Measurements from ENCODE around the gene CANT1. TPM values are rescaled to one million over a fixed set of nuclear protein-coding genes. Genes with fewer than 3 reads are reported as not detected.
A peak's percentile ranks its signal among the peaks of the same experiment; 100 is the strongest.

The CANT1 gene
- total and polyA plus RNA-seq, 2 donors = 18.5 to 20.2 TPM

- WGBS = 97% methylated on average over 2 of the region's 2 CpGs
- Histone ChIP-seq H3K27me3 (ENCODE audit: control insufficient read depth in 2 of 2, insufficient read depth in 1 of 2, low read length in 1 of 2) (peaks cover 0 to 46% of the 10 kb centered on the region in 2 donors), H3K36me3 (ENCODE audit: control insufficient read depth in 2 of 2, insufficient read depth in 2 of 2, low read length in 1 of 2) (no peaks in the 10 kb centered on the region), H3K4me3 (ENCODE audit: low read length in 2 of 2) (no peak overlapping the region), H3K9me3 (ENCODE audit: control insufficient read depth in 2 of 2, insufficient read depth in 1 of 2, low read length in 1 of 2) (peaks cover 0 to 4% of the 10 kb centered on the region in 2 donors), H3K27ac (ENCODE audit: low read depth in 1 of 2, low read length in 1 of 2) (no peak overlapping the region), H3K4me1 (ENCODE audit: control insufficient read depth in 2 of 2, insufficient read depth in 2 of 2, low read length in 2 of 2) (peaks cover 4 to 9% of the 10 kb centered on the region in 2 donors)
- no peak for DNase-seq (ENCODE audit: low read depth in 6 of 9, low spot score in 9 of 9)
Measured at GRCh38 chr17:79019261-79019631, 9.7 kb upstream of the CANT1 start.

DNA sequence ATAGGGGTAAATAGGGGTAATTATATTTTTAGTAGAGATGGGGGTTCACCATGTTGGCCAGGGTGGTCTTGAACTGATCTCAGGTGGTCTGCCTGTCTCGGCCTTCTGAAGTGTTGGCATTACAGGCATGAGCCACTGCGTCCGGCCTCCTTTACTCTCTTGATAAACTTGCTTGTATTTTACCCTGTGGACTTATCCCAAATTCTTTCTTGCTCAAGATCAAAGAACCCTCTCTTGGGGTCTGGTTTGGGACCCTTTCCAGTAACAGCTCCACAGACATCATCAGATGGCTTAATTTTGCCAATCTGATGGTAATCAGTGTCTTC lies 8.8 kb upstream of the CANT1 start:
- Histone ChIP-seq H3K4me1 (ENCODE audit: control insufficient read depth in 2 of 2, insufficient read depth in 2 of 2, low read length in 2 of 2) (peaks cover 0 to under 1% of the 10 kb centered on the region in 2 donors), H3K27ac (ENCODE audit: low read depth in 1 of 2, low read length in 1 of 2) (no peak overlapping the region), H3K9me3 (ENCODE audit: control insufficient read depth in 2 of 2, insufficient read depth in 1 of 2, low read length in 1 of 2) (peaks cover 0 to 4% of the 10 kb centered on the region in 2 donors), H3K4me3 (ENCODE audit: low read length in 2 of 2) (no peak overlapping the region), H3K36me3 (ENCODE audit: control insufficient read depth in 2 of 2, insufficient read depth in 2 of 2, low read length in 1 of 2) (no peaks in the 10 kb centered on the region), H3K27me3 (ENCODE audit: control insufficient read depth in 2 of 2, insufficient read depth in 1 of 2, low read length in 1 of 2) (peaks cover 0 to 36% of the 10 kb centered on the region in 2 donors)
- DNase-seq (ENCODE audit: low read depth in 6 of 9, low spot score in 9 of 9) = no peak
- 98% methylated on average over 3 of the region's 3 CpGs for WGBS

- H3K9me3 ChIP-seq (ENCODE audit: control insufficient read depth in 2 of 2, insufficient read depth in 1 of 2, low read length in 1 of 2) = peaks cover 0 to 4% of the 10 kb centered on the region in 2 donors
- no peaks in the 10 kb centered on the region for H3K4me1 ChIP-seq (ENCODE audit: control insufficient read depth in 2 of 2, insufficient read depth in 2 of 2, low read length in 2 of 2)
- no peaks in the 10 kb centered on the region for H3K36me3 ChIP-seq (ENCODE audit: control insufficient read depth in 2 of 2, insufficient read depth in 2 of 2, low read length in 1 of 2)
- no peak for DNase-seq (ENCODE audit: low read depth in 6 of 9, low spot score in 9 of 9)
- no peak overlapping the region for H3K4me3 ChIP-seq (ENCODE audit: low read length in 2 of 2)
- peaks cover 0 to 31% of the 10 kb centered on the region in 2 donors for H3K27me3 ChIP-seq (ENCODE audit: control insufficient read depth in 2 of 2, insufficient read depth in 1 of 2, low read length in 1 of 2)
- 94% methylated on average over 6 of the region's 6 CpGs for WGBS
- H3K27ac ChIP-seq (ENCODE audit: low read depth in 1 of 2, low read length in 1 of 2) = no peak overlapping the region
Measured at GRCh38 chr17:79017546-79018369, 8.2 kb upstream of the CANT1 start.

DNA sequence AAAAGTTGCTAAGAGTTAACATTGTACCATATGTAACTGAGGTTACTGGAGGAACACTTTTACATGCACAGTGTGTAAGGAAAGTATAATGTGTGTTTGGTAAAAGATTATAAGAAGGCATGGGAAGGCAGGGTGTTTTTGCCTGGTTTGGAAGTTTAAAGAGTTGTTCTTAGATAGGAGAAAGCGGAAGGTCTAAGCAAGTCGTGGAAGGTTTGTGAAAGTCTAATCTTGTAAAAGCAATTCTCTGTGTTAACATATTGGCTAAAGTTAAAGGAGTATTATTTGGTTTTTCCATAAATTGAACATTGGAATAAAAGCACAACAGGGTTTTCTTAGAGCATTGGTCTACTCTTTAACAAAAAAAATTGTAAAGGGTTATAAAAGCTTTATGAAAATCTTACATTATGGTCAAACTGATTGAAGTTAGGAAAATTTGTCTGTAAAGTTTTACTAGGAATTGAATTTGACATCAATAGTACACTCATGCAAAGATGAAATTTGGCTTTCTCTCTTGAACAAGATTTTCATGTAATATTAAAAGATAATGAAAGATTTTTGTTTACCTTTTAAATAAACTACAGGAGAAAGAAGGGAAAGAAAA lies 4.7 kb upstream of the CANT1 start:
- no peaks in the 10 kb centered on the region for H3K27me3 ChIP-seq (ENCODE audit: control insufficient read depth in 2 of 2, insufficient read depth in 1 of 2, low read length in 1 of 2)
- DNase-seq (ENCODE audit: low read depth in 6 of 9, low spot score in 9 of 9) = no peak
- H3K4me1 ChIP-seq (ENCODE audit: control insufficient read depth in 2 of 2, insufficient read depth in 2 of 2, low read length in 2 of 2) = peaks cover 4 to 7% of the 10 kb centered on the region in 2 donors
- no peak overlapping the region for H3K4me3 ChIP-seq (ENCODE audit: low read length in 2 of 2)
- H3K27ac ChIP-seq (ENCODE audit: low read depth in 1 of 2, low read length in 1 of 2) = no peak overlapping the region
- peaks cover 0 to 4% of the 10 kb centered on the region in 2 donors for H3K9me3 ChIP-seq (ENCODE audit: control insufficient read depth in 2 of 2, insufficient read depth in 1 of 2, low read length in 1 of 2)
- 94% methylated on average over 2 of the region's 2 CpGs for whole genome bisulfite sequencing
- H3K36me3 ChIP-seq (ENCODE audit: control insufficient read depth in 2 of 2, insufficient read depth in 2 of 2, low read length in 1 of 2) = no peaks in the 10 kb centered on the region

DNA sequence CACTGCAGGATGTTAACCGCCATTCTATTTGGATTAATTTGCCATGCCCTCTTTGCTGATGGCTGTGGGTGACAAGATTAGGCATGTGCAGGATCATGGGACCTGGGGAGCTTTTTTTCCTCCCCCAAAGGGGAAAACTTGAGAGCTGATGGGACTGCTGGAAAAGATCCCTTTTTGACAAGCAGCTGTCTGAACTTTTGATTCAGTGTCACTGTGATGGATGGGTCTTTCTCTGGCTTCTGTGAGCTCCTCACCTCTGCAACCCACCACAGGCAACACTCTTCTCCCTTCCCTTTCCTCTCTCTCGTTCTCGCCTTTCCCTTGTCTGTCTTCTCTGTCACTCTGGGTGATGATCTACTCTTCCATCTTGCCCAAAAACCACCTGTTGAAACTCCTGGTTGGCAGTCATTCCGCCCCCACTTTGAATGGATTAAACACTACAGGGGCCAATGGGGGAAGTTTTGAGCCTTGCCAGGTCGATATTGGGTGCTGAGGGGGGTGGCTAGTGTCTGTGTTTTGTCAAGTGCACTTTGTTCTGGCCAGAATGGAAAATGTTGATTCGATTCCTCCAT lies 3.1 kb upstream of the CANT1 start:
- no peaks in the 10 kb centered on the region for H3K36me3 ChIP-seq (ENCODE audit: control insufficient read depth in 2 of 2, insufficient read depth in 2 of 2, low read length in 1 of 2)
- DNase-seq (ENCODE audit: low read depth in 6 of 9, low spot score in 9 of 9) = no peak
- no peak overlapping the region for H3K27ac ChIP-seq (ENCODE audit: low read depth in 1 of 2, low read length in 1 of 2)
- H3K27me3 ChIP-seq (ENCODE audit: control insufficient read depth in 2 of 2, insufficient read depth in 1 of 2, low read length in 1 of 2) = no peaks in the 10 kb centered on the region
- peaks cover 0 to 4% of the 10 kb centered on the region in 2 donors for H3K9me3 ChIP-seq (ENCODE audit: control insufficient read depth in 2 of 2, insufficient read depth in 1 of 2, low read length in 1 of 2)
- peaks cover 18 to 21% of the 10 kb centered on the region in 2 donors for H3K4me1 ChIP-seq (ENCODE audit: control insufficient read depth in 2 of 2, insufficient read depth in 2 of 2, low read length in 2 of 2)
- WGBS = 88% methylated on average over 6 of the region's 6 CpGs
- H3K4me3 ChIP-seq (ENCODE audit: low read length in 2 of 2) = no peak overlapping the region

- DNase-seq (ENCODE audit: low read depth in 6 of 9, low spot score in 9 of 9) = no peak
- H3K27ac ChIP-seq (ENCODE audit: low read depth in 1 of 2, low read length in 1 of 2) = no peak overlapping the region
- no peaks in the 10 kb centered on the region for H3K27me3 ChIP-seq (ENCODE audit: control insufficient read depth in 2 of 2, insufficient read depth in 1 of 2, low read length in 1 of 2)
- no peak overlapping the region for H3K4me3 ChIP-seq (ENCODE audit: low read length in 2 of 2)
- peaks cover 0 to 4% of the 10 kb centered on the region in 2 donors for H3K9me3 ChIP-seq (ENCODE audit: control insufficient read depth in 2 of 2, insufficient read depth in 1 of 2, low read length in 1 of 2)
- 94% methylated on average over 5 of the region's 5 CpGs for WGBS
- H3K4me1 ChIP-seq (ENCODE audit: control insufficient read depth in 2 of 2, insufficient read depth in 2 of 2, low read length in 2 of 2) = peaks cover 20 to 32% of the 10 kb centered on the region in 2 donors
- peaks cover 0 to under 1% of the 10 kb centered on the region in 2 donors for H3K36me3 ChIP-seq (ENCODE audit: control insufficient read depth in 2 of 2, insufficient read depth in 2 of 2, low read length in 1 of 2)
Measured at GRCh38 chr17:79011451-79012147, 2.0 kb upstream of the CANT1 start.

GRCh38 chr17:79010304-79010646 lies 711 bp upstream of the CANT1 start:
- peak overlapping the region; percentile 80 to 89 for H3K27ac ChIP-seq (ENCODE audit: low read depth in 1 of 2, low read length in 1 of 2)
- H3K4me3 ChIP-seq (ENCODE audit: low read length in 2 of 2) = peak overlapping the region; percentile 64 to 90
- H3K4me1 ChIP-seq (ENCODE audit: control insufficient read depth in 2 of 2, insufficient read depth in 2 of 2, low read length in 2 of 2) = peaks cover 28 to 45% of the 10 kb centered on the region in 2 donors
- no peaks in the 10 kb centered on the region for H3K27me3 ChIP-seq (ENCODE audit: control insufficient read depth in 2 of 2, insufficient read depth in 1 of 2, low read length in 1 of 2)
- H3K36me3 ChIP-seq (ENCODE audit: control insufficient read depth in 2 of 2, insufficient read depth in 2 of 2, low read length in 1 of 2) = peaks cover 4 to 5% of the 10 kb centered on the region in 2 donors
- 69% methylated on average over 7 of the region's 7 CpGs for WGBS
- no peaks in the 10 kb centered on the region for H3K9me3 ChIP-seq (ENCODE audit: control insufficient read depth in 2 of 2, insufficient read depth in 1 of 2, low read length in 1 of 2)
- DNase-seq (ENCODE audit: low read depth in 6 of 9, low spot score in 9 of 9) = no peak

- Histone ChIP-seq H3K4me1 (ENCODE audit: control insufficient read depth in 2 of 2, insufficient read depth in 2 of 2, low read length in 2 of 2) (peaks cover 30 to 49% of the 10 kb centered on the region in 2 donors), H3K36me3 (ENCODE audit: control insufficient read depth in 2 of 2, insufficient read depth in 2 of 2, low read length in 1 of 2) (peaks cover 5 to 6% of the 10 kb centered on the region in 2 donors), H3K27ac (ENCODE audit: low read depth in 1 of 2, low read length in 1 of 2) (peak overlapping the region in 1 of 2 donors; percentile 61), H3K4me3 (ENCODE audit: low read length in 2 of 2) (peak overlapping the region; percentile 90), H3K9me3 (ENCODE audit: control insufficient read depth in 2 of 2, insufficient read depth in 1 of 2, low read length in 1 of 2) (no peaks in the 10 kb centered on the region), H3K27me3 (ENCODE audit: control insufficient read depth in 2 of 2, insufficient read depth in 1 of 2, low read length in 1 of 2) (no peaks in the 10 kb centered on the region)
- no peak for DNase-seq (ENCODE audit: low read depth in 6 of 9, low spot score in 9 of 9)
- 52% methylated on average over 7 of the region's 7 CpGs for WGBS
Measured at GRCh38 chr17:79008666-79009387, 737 bp downstream of the CANT1 start.
